ENCODE measurements around the gene VPS52.

Gene VPS52

GRCh38 chr6:33271468-33272274 lies at the start of gene VPS52, which contains the start of gene RPS18:
Gene VPS52, minus strand, starts transcription at chr6:33271876. Its CDS starts 201 bp downstream, at chr6:33271675.
Gene RPS18, plus strand, starts transcription at chr6:33272075. Its CDS starts 45 bp downstream, at chr6:33272120.
- peak; percentile 96 for DNase-seq

- DNase-seq = no peak
Observed at GRCh38 chr6:33321227-33321626, 49.6 kb upstream of the VPS52 start.

- DNase-seq = no peak
Observed at GRCh38 chr6:33320315-33321181, 48.9 kb upstream of the VPS52 start.

GRCh38 chr6:33319939-33320314 lies 48.3 kb upstream of the VPS52 start:
- DNase-seq = no peak

GRCh38 chr6:33318426-33319073 lies 46.9 kb upstream of the VPS52 start:
- no peak for DNase-seq

- DNase-seq = peak; percentile 96
Observed at GRCh38 chr6:33317669-33318425, 46.2 kb upstream of the VPS52 start, which contains the start of gene ZBTB22. Gene ZBTB22, minus strand, starts transcription at chr6:33317744. Its CDS starts 828 bp downstream, at chr6:33316916.

GRCh38 chr6:33317419-33317668 lies 45.7 kb upstream of the VPS52 start:
- DNase-seq = no peak

GRCh38 chr6:33316603-33317418 lies 45.1 kb upstream of the VPS52 start:
- DNase-seq = no peak

GRCh38 chr6:33315793-33316602 lies 44.3 kb upstream of the VPS52 start:
- no peak for DNase-seq

- peak; percentile 43 for DNase-seq
Observed at GRCh38 chr6:33314943-33315792, 43.5 kb upstream of the VPS52 start.

- peak; percentile 90 for DNase-seq
Observed at GRCh38 chr6:33314515-33314942, 42.9 kb upstream of the VPS52 start.

- DNase-seq = peak; percentile 94
Observed at GRCh38 chr6:33313709-33314514, 42.2 kb upstream of the VPS52 start, which contains the start of gene TAPBP. Gene TAPBP, minus strand, starts transcription at chr6:33314078. Its CDS starts 37 bp downstream, at chr6:33314041.

GRCh38 chr6:33313105-33313708 lies 41.5 kb upstream of the VPS52 start:
- DNase-seq = peak; percentile 57

GRCh38 chr6:33312361-33313104 lies 40.9 kb upstream of the VPS52 start:
- DNase-seq = peak; percentile 93

- no peak for DNase-seq
Observed at GRCh38 chr6:33306356-33306755, 34.7 kb upstream of the VPS52 start.

GRCh38 chr6:33305052-33305451 lies 33.4 kb upstream of the VPS52 start:
- no peak for DNase-seq

- DNase-seq = no peak
Observed at GRCh38 chr6:33304216-33304615, 32.5 kb upstream of the VPS52 start.

GRCh38 chr6:33301877-33302276 lies 30.2 kb upstream of the VPS52 start:
- DNase-seq = no peak
